ENCODE measurements around the gene MGP.

The MGP gene

GRCh38 chr12:14873440-14874185 is 12.0 kb downstream of the MGP start:
- peaks cover 2% of the 10 kb centered on the region for H3K27me3 Mint-ChIP-seq
- no peak for DNase-seq (ENCODE audit: low spot score in 2 of 2)
- H3K9me3 Mint-ChIP-seq = no peaks in the 10 kb centered on the region
- H3K4me3 Mint-ChIP-seq = no peak overlapping the region
- no peaks in the 10 kb centered on the region for H3K4me1 Mint-ChIP-seq
- no peaks in the 10 kb centered on the region for H3K36me3 Mint-ChIP-seq (ENCODE audit: insufficient read depth)
- no peak for ATAC-seq (replicated peaks; ENCODE audit: extremely low read depth, poor library complexity, severe bottlenecking)
- no peak overlapping the region for H3K27ac Mint-ChIP-seq (ENCODE audit: low read depth)

DNA sequence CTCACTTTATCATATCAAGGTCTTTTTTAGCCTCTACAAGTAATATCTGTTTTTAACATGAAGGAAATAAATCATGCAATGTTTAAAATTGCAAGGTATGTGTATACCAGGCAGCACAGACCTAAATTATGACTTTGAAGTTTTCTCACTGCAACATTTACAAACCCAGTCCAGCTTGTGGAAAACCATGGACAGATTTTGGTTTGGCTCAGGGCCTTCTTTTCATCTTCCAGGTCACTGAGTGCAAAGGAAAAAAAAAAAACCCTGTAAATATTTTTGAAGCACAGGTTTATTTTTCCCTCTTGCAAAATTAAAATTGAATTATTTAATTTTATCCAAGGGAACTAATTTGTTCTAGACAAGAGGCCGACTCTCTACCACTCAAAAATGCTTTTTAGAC is 13.8 kb downstream of the MGP start:
- DNase-seq (ENCODE audit: low spot score in 2 of 2) = no peak
- ATAC-seq (replicated peaks; ENCODE audit: extremely low read depth, poor library complexity, severe bottlenecking) = no peak
- Mint-ChIP-seq H3K4me1 (no peaks in the 10 kb centered on the region), H3K36me3 (ENCODE audit: insufficient read depth) (no peaks in the 10 kb centered on the region), H3K4me3 (no peak overlapping the region), H3K27me3 (peaks cover 16% of the 10 kb centered on the region), H3K9me3 (no peaks in the 10 kb centered on the region), H3K27ac (ENCODE audit: low read depth) (no peak overlapping the region)

DNA sequence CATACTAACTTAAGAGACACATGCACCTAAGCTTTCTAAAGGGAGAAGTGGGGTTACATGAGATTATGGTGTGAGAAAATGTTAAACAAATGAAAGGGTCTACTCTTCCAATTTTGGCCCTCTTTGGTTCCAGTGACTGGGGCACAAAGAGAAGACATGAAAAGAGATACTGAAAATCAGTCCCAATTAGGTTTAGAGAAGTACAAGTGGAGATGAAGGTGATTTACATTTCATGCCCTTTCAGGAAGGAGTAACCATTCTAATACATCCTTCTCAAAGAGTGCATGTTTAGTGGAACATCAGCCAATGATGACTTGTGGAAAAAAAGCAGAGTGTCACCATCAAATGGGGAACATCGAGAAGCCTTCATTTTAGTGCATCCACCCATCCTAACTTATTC is 14.4 kb downstream of the MGP start:
- Mint-ChIP-seq H3K4me1 (no peaks in the 10 kb centered on the region), H3K9me3 (no peaks in the 10 kb centered on the region), H3K27ac (ENCODE audit: low read depth) (no peak overlapping the region), H3K4me3 (no peak overlapping the region), H3K27me3 (peaks cover 16% of the 10 kb centered on the region), H3K36me3 (ENCODE audit: insufficient read depth) (no peaks in the 10 kb centered on the region)
- no peak for ATAC-seq (replicated peaks; ENCODE audit: extremely low read depth, poor library complexity, severe bottlenecking)
- DNase-seq (ENCODE audit: low spot score in 2 of 2) = no peak

DNA sequence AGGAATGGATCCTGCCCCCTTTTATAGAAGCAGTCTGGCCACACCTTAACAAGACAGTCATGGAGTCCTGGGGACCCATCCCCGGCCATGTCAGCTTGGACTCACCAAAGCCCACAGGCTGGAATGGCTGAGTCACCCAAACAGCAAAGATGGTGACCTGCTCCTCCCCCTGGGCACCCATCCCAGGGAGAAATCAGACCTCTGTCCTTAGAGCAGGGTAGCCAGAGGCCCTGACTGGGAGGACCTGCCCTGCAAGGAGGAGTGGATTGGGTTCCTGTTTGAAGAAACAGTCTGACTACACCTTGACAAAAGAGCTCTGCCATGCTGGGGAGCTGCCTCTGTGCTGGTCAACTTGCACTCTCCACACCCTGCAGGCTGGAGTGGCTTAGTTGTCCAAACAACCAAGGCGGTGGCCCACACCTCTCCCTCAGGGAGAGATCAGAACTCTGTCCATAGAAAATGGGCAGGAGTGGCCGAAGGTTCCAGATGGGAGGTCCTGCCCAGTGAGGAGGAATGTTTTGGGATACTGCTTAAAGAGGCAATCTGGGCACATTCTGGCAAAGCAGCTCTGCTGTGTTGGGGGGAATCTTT is 16.6 kb downstream of the MGP start:
- H3K36me3 Mint-ChIP-seq (ENCODE audit: insufficient read depth) = no peaks in the 10 kb centered on the region
- H3K4me1 Mint-ChIP-seq = no peaks in the 10 kb centered on the region
- no peaks in the 10 kb centered on the region for H3K9me3 Mint-ChIP-seq
- no peak for DNase-seq (ENCODE audit: low spot score in 2 of 2)
- no peak for ATAC-seq (replicated peaks; ENCODE audit: extremely low read depth, poor library complexity, severe bottlenecking)
- peaks cover 30% of the 10 kb centered on the region for H3K27me3 Mint-ChIP-seq
- H3K4me3 Mint-ChIP-seq = no peak overlapping the region
- no peak overlapping the region for H3K27ac Mint-ChIP-seq (ENCODE audit: low read depth)

GRCh38 chr12:14860490-14860889 is 25.2 kb downstream of the MGP start:
- Mint-ChIP-seq H3K4me1 (no peaks in the 10 kb centered on the region), H3K9me3 (peaks cover 5% of the 10 kb centered on the region)

GRCh38 chr12:14858513-14858912 is 27.1 kb downstream of the MGP start:
- no peaks in the 10 kb centered on the region for H3K27me3 Mint-ChIP-seq
- no peak overlapping the region for H3K27ac Mint-ChIP-seq (ENCODE audit: low read depth)
- ATAC-seq (replicated peaks; ENCODE audit: extremely low read depth, poor library complexity, severe bottlenecking) (no peak), DNase-seq (ENCODE audit: low spot score in 2 of 2) (no peak)
- H3K4me3 Mint-ChIP-seq = no peak overlapping the region
- H3K4me1 Mint-ChIP-seq = no peaks in the 10 kb centered on the region
- peaks cover 5% of the 10 kb centered on the region for H3K9me3 Mint-ChIP-seq
- peaks cover 4% of the 10 kb centered on the region for H3K36me3 Mint-ChIP-seq (ENCODE audit: insufficient read depth)

More at GRCh38 chr12:14860490-14860889, 25.2 kb downstream of the MGP start:
- Mint-ChIP-seq H3K27me3 (peaks cover 17% of the 10 kb centered on the region), H3K4me3 (no peak overlapping the region), H3K36me3 (ENCODE audit: insufficient read depth) (peaks cover 4% of the 10 kb centered on the region), H3K27ac (ENCODE audit: low read depth) (no peak overlapping the region)
- no peak for DNase-seq (ENCODE audit: low spot score in 2 of 2)
- no peak for ATAC-seq (replicated peaks; ENCODE audit: extremely low read depth, poor library complexity, severe bottlenecking)

DNA sequence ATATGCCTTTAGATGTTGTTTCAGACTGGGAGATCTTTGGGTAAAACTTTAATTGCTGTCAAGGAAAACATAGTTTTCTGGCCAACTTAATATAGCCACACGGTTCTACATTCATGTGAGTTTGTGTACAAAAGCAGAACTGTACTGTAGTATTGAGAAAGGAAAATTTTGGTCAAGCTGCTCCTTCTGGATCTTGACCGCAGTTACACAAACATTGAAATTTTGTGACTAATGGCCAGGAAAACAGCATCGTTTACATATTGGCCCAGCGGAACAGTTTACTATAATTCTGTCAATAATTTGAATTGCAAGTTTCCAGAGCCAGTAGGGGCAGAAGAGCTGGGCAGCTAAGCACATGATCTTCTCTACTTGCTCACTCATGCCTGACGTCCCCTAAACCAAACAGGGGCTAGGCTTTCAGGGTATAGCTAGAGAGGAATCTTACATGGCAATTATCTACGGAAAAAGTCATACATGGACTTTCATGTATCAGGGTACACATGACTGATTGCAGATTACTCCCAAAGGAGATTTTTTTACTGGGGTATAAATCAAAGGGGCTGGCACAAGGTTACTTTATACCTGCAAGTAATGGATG is 31.0 kb downstream of the MGP start:
- no peaks in the 10 kb centered on the region for H3K27me3 Mint-ChIP-seq
- H3K4me3 Mint-ChIP-seq = no peak overlapping the region
- DNase-seq (ENCODE audit: low spot score in 2 of 2) = no peak
- ATAC-seq (replicated peaks; ENCODE audit: extremely low read depth, poor library complexity, severe bottlenecking) = no peak
- H3K9me3 Mint-ChIP-seq = no peaks in the 10 kb centered on the region
- peaks cover 4% of the 10 kb centered on the region for H3K36me3 Mint-ChIP-seq (ENCODE audit: insufficient read depth)
- no peaks in the 10 kb centered on the region for H3K4me1 Mint-ChIP-seq
- H3K27ac Mint-ChIP-seq (ENCODE audit: low read depth) = no peak overlapping the region

DNA sequence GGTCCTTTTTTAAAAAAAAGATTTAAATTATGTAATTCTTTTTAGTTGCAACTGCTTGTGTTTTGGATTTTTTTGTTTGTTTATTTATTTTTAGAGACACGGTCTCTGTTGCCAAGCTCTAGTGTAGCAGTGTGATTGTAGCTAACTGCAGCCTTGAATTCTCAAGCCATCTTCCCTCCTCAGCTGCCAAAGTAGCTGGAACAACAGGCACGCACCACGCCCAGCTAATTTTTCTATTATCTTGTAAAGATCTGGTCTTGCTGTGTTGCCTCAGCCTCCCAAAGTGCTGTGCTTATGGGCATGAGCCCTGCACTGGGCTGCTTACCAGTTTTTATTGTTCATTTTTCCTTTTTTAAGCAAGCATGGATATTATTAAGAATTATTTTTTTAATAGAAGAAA is 31.7 kb downstream of the MGP start:
- no peak for ATAC-seq (replicated peaks; ENCODE audit: extremely low read depth, poor library complexity, severe bottlenecking)
- Mint-ChIP-seq H3K4me3 (no peak overlapping the region), H3K27ac (ENCODE audit: low read depth) (no peak overlapping the region), H3K4me1 (no peaks in the 10 kb centered on the region), H3K27me3 (no peaks in the 10 kb centered on the region), H3K36me3 (ENCODE audit: insufficient read depth) (peaks cover 4% of the 10 kb centered on the region), H3K9me3 (no peaks in the 10 kb centered on the region)
- DNase-seq (ENCODE audit: low spot score in 2 of 2) = no peak

GRCh38 chr12:14852880-14853279 is 32.8 kb downstream of the MGP start:
- H3K27me3 Mint-ChIP-seq = no peaks in the 10 kb centered on the region
- DNase-seq (ENCODE audit: low spot score in 2 of 2) (no peak), ATAC-seq (replicated peaks; ENCODE audit: extremely low read depth, poor library complexity, severe bottlenecking) (no peak)
- H3K36me3 Mint-ChIP-seq (ENCODE audit: insufficient read depth) = peaks cover 4% of the 10 kb centered on the region
- no peaks in the 10 kb centered on the region for H3K4me1 Mint-ChIP-seq
- no peaks in the 10 kb centered on the region for H3K9me3 Mint-ChIP-seq
- H3K27ac Mint-ChIP-seq (ENCODE audit: low read depth) = no peak overlapping the region
- H3K4me3 Mint-ChIP-seq = no peak overlapping the region

DNA sequence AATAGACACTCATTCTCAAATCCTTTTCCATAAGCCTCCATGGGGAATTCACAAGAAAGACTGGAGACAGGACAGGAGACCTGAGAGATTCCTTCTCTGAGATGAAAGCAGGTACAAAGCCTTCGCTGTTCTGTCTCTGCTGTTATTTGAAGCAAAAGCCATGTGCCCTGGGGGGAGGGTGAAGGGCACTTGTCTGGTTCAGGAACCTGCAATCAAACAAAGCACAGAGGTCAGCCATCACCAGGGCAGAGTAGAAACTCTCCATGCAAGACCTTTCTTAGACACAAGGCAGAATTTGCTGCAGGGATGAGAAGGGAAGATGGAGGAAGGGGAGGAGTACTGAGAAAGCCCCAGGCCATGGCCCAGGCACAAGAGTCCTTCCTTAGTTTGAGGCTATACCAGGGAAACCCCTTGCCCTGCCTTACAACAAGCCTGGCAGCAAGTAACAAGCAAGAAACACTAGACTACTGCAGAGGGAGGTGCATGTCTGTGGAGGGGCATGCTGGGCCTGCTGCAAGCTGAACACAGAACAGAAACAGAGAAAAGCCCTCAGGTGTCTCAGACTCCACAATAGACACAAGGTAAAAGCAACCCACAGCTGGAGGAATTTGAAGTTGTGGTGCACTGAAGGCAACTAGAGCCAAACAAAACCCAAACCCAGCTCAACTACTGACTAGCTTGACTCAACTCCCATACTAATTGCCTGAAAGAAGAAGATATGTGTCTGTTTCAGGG is 34.6 kb downstream of the MGP start:
- DNase-seq (ENCODE audit: low spot score in 2 of 2) = no peak
- ATAC-seq (replicated peaks; ENCODE audit: extremely low read depth, poor library complexity, severe bottlenecking) = no peak
- H3K27me3 Mint-ChIP-seq = no peaks in the 10 kb centered on the region
- H3K4me1 Mint-ChIP-seq = no peaks in the 10 kb centered on the region
- H3K9me3 Mint-ChIP-seq = no peaks in the 10 kb centered on the region
- H3K36me3 Mint-ChIP-seq (ENCODE audit: insufficient read depth) = peaks cover 2% of the 10 kb centered on the region
- H3K4me3 Mint-ChIP-seq = no peak overlapping the region
- H3K27ac Mint-ChIP-seq (ENCODE audit: low read depth) = no peak overlapping the region

GRCh38 chr12:14849661-14850060 is 36.0 kb downstream of the MGP start:
- Mint-ChIP-seq H3K4me1 (peaks cover 6% of the 10 kb centered on the region), H3K4me3 (no peak overlapping the region), H3K36me3 (ENCODE audit: insufficient read depth) (peaks cover 6% of the 10 kb centered on the region), H3K27me3 (no peaks in the 10 kb centered on the region), H3K9me3 (no peaks in the 10 kb centered on the region), H3K27ac (ENCODE audit: low read depth) (no peak overlapping the region)
- DNase-seq (ENCODE audit: low spot score in 2 of 2) (no peak), ATAC-seq (replicated peaks; ENCODE audit: extremely low read depth, poor library complexity, severe bottlenecking) (no peak)

- DNase-seq (ENCODE audit: low spot score in 2 of 2) = no peak
- Mint-ChIP-seq H3K36me3 (ENCODE audit: insufficient read depth) (peaks cover 4% of the 10 kb centered on the region), H3K9me3 (no peaks in the 10 kb centered on the region), H3K27ac (ENCODE audit: low read depth) (no peak overlapping the region), H3K4me1 (peaks cover 6% of the 10 kb centered on the region), H3K4me3 (no peak overlapping the region), H3K27me3 (no peaks in the 10 kb centered on the region)
- no peak for ATAC-seq (replicated peaks; ENCODE audit: extremely low read depth, poor library complexity, severe bottlenecking)
These were observed 38.6 kb downstream of the MGP start for GRCh38 chr12:14846876-14847580.

Measured in central memory CD8-positive, alpha-beta T cell (primary cell).